Astrocyte (in vitro differentiated cells and primary cell): ENCODE measurements around the gene TICAM1. TPM values are rescaled to one million over a fixed set of nuclear protein-coding genes. Genes with fewer than 3 reads are reported as not detected.

ENCODE experiments used
- DNase-seq: peaks from one replicate; pipeline ENCODE4 v3.0.0-alpha.2; 2010; ENCODE audit warnings: low read depth
- FAIRE-seq: peaks from 2 replicates; lab custom pipeline; 2011; peaks lifted over from hg19 to GRCh38; lab: Jason Lieb, UNC
- H2AFZ ChIP-seq: 2 replicates; pipeline ENCODE4 v1.6.0; 2012; ENCODE audit warnings: low read depth, low read length, inconsistent platforms
- H3K27ac ChIP-seq: 2 replicates; pipeline ENCODE4 v1.5.1; 2011; ENCODE audit warnings: low read depth, low read length, inconsistent platforms
- H3K27me3 ChIP-seq: 2 replicates; pipeline ENCODE4 v1.6.0; 2011; ENCODE audit warnings: low read length, inconsistent platforms; ENCODE audit not compliant: insufficient read depth
- H3K36me3 ChIP-seq: 2 replicates; pipeline ENCODE4 v1.5.1; 2011; ENCODE audit warnings: low read length, inconsistent platforms; ENCODE audit not compliant: insufficient read depth
- H3K4me1 ChIP-seq: 2 replicates; pipeline ENCODE4 v1.5.1; 2011; ENCODE audit warnings: low read length, inconsistent platforms; ENCODE audit not compliant: insufficient read depth
- H3K4me2 ChIP-seq: 2 replicates; pipeline ENCODE4 v1.6.0; 2012; ENCODE audit warnings: low read length, inconsistent platforms
- H3K4me3 ChIP-seq: 2 replicates; pipeline ENCODE4 v1.5.1; 2011; ENCODE audit warnings: low read depth, mild to moderate bottlenecking, low read length, inconsistent platforms; ENCODE audit not compliant: insufficient read depth
- H3K79me2 ChIP-seq: 2 replicates; pipeline ENCODE4 v1.6.0; 2012; ENCODE audit warnings: mild to moderate bottlenecking, low read length, inconsistent platforms; ENCODE audit not compliant: insufficient read depth
- H3K9ac ChIP-seq: 2 replicates; pipeline ENCODE4 v1.6.0; 2012; ENCODE audit warnings: mild to moderate bottlenecking, low read length, inconsistent platforms
- H3K9me3 ChIP-seq: 2 replicates; pipeline ENCODE4 v1.5.1; 2012; ENCODE audit warnings: low read depth, mild to moderate bottlenecking, low read length, inconsistent platforms; ENCODE audit not compliant: insufficient read depth
- H4K20me1 ChIP-seq: 2 replicates; pipeline ENCODE4 v1.6.0; 2012; ENCODE audit warnings: low read length, inconsistent platforms; ENCODE audit not compliant: insufficient read depth
- H3K27ac Mint-ChIP-seq: one replicate; pipeline ENCODE4 v1.8.0; 2021; ENCODE audit warnings: mild to moderate bottlenecking, mixed read lengths; ENCODE audit not compliant: unreplicated experiment
- H3K27me3 Mint-ChIP-seq: one replicate; pipeline ENCODE4 v1.8.0; 2021; ENCODE audit warnings: low read depth, mixed read lengths; ENCODE audit not compliant: unreplicated experiment
- H3K36me3 Mint-ChIP-seq: one replicate; pipeline ENCODE4 v1.8.0; 2021; ENCODE audit warnings: low read depth, mixed read lengths; ENCODE audit not compliant: unreplicated experiment
- H3K4me1 Mint-ChIP-seq: one replicate; pipeline ENCODE4 v1.8.0; 2021; ENCODE audit warnings: low read depth, mixed read lengths; ENCODE audit not compliant: unreplicated experiment
- H3K4me3 Mint-ChIP-seq: one replicate; pipeline ENCODE4 v1.8.0; 2021; ENCODE audit warnings: mild to moderate bottlenecking, moderate library complexity, mixed read lengths; ENCODE audit not compliant: unreplicated experiment
- H3K9me3 Mint-ChIP-seq: one replicate; pipeline ENCODE4 v1.8.0; 2021; ENCODE audit warnings: mild to moderate bottlenecking, mixed read lengths; ENCODE audit not compliant: unreplicated experiment
- EZH2 ChIP-seq: IDR thresholded peaks from 2 replicates; pipeline ENCODE4 v1.6.1; 2012; ENCODE audit warnings: mild to moderate bottlenecking, low read length, inconsistent platforms; ENCODE audit not compliant: insufficient read depth
- total RNA-seq: library from RNA; stranded (reverse); gene quantifications from 2 replicates; pipeline ENCODE4 v1.2.1, GENCODE V29; 2021
- TF ChIP-seq, protein P1 (sequence below): IDR thresholded peaks from 2 replicates; pipeline ENCODE4 v1.5.1; 2011; ENCODE audit warnings: low read depth, mild to moderate bottlenecking, inconsistent platforms, low read length, moderate library complexity; ENCODE audit not compliant: insufficient read depth

TICAM1 gene
- total RNA-seq, 1 donor from 2014 or later: 10.0 TPM

DNA sequence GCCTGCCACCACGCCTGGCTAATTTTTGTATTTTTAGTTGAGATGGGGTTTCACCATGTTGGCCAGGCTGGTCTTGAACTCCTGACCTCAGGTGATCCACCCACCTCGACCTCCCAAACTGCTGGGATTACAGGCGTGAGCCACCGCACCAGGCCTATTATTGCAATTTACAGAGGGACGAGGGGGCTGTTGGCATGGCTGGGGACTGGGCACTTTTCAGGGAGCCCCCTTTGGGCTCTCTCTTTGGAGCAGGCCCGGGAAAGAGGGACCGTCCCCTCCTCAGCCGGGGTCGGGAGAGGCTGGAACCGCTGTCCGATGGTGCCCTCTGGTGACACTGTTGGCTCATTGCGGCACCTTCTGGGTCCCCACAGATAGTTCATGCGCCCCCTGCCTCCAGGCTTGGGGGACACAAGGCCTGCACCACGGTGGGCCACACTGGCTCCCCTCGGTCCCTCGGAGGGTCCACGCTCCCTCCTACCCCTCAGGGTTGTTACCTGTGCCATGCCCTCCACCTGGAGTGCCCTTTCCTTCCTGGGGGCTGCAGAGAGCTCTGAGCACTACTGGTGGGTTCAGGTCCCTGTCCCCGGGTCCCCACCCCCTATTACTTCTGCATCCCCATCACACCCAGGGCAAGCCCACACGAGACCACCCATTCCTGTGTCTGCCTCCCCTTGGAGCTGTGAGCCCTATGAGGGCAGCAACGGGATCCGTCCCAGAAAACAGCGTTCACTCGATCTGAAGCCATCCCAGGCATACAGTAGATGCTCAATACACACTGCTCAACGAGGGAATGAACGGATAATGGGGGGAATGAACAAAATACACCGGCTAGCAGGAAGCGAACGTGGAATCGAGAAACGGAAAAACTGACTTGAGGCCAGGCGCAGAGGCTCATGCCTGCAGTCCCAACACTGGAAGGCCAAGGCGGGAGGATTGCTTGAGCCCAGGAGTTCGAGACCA, 27.5 kb downstream of the TICAM1 start:
- no peaks in the 10 kb centered on the region for H3K9me3 ChIP-seq
- no peaks in the 10 kb centered on the region for H4K20me1 ChIP-seq
- FAIRE-seq (no peak), DNase-seq (peak; percentile 9)
- no peak overlapping the region for H3K27ac ChIP-seq
- no peaks in the 10 kb centered on the region for H3K27me3 Mint-ChIP-seq
- no peaks in the 10 kb centered on the region for H3K9me3 Mint-ChIP-seq
- no peak overlapping the region for H3K9ac ChIP-seq
- no peak overlapping the region for H2AFZ ChIP-seq
- H3K4me1 ChIP-seq: no peaks in the 10 kb centered on the region
- H3K36me3 ChIP-seq: no peaks in the 10 kb centered on the region
- no peaks in the 10 kb centered on the region for H3K27me3 ChIP-seq
- H3K4me1 Mint-ChIP-seq: no peaks in the 10 kb centered on the region
- H3K36me3 Mint-ChIP-seq: no peaks in the 10 kb centered on the region
- no peak overlapping the region for H3K4me3 ChIP-seq
- H3K4me2 ChIP-seq: no peak overlapping the region
- H3K4me3 Mint-ChIP-seq: no peak overlapping the region
- no peak overlapping the region for H3K27ac Mint-ChIP-seq
- TF ChIP-seq, protein P1, sequence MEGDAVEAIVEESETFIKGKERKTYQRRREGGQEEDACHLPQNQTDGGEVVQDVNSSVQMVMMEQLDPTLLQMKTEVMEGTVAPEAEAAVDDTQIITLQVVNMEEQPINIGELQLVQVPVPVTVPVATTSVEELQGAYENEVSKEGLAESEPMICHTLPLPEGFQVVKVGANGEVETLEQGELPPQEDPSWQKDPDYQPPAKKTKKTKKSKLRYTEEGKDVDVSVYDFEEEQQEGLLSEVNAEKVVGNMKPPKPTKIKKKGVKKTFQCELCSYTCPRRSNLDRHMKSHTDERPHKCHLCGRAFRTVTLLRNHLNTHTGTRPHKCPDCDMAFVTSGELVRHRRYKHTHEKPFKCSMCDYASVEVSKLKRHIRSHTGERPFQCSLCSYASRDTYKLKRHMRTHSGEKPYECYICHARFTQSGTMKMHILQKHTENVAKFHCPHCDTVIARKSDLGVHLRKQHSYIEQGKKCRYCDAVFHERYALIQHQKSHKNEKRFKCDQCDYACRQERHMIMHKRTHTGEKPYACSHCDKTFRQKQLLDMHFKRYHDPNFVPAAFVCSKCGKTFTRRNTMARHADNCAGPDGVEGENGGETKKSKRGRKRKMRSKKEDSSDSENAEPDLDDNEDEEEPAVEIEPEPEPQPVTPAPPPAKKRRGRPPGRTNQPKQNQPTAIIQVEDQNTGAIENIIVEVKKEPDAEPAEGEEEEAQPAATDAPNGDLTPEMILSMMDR: peak; percentile 62
- TF ChIP-seq EZH2: no peak
- no peaks in the 10 kb centered on the region for H3K79me2 ChIP-seq

DNA sequence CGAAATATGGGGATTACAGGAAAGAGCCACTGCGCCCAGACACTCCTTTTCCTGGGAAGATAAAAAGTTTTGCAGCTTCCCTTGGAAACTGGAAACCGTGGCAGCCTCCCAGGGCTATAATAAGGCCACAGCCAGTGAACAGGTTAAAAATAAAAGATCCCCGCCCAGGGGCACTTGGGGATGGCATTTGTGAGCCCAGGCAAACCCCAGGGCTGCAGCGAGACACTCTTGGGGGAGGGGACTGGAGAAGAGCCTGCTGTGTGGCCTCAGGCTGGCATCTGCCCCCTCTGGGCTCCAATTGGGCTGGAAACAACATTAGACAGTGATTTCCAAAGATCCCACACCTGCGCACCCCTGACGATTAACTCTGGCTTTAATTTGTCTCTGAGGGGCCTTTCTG, 28.8 kb downstream of the TICAM1 start:
- Mint-ChIP-seq H3K4me1 (no peaks in the 10 kb centered on the region), H3K4me3 (no peak overlapping the region), H3K9me3 (no peaks in the 10 kb centered on the region), H3K27ac (no peak overlapping the region), H3K27me3 (no peaks in the 10 kb centered on the region), H3K36me3 (peaks cover 2% of the 10 kb centered on the region)
- Histone ChIP-seq H3K36me3 (no peaks in the 10 kb centered on the region), H3K4me3 (no peak overlapping the region), H3K9ac (no peak overlapping the region), H4K20me1 (no peaks in the 10 kb centered on the region), H3K4me2 (no peak overlapping the region), H3K9me3 (no peaks in the 10 kb centered on the region), H3K27ac (no peak overlapping the region), H3K79me2 (no peaks in the 10 kb centered on the region), H3K27me3 (no peaks in the 10 kb centered on the region), H2AFZ (no peak overlapping the region), H3K4me1 (no peaks in the 10 kb centered on the region)
- FAIRE-seq (no peak), DNase-seq (no peak)
- no peak for TF ChIP-seq EZH2
- TF ChIP-seq, protein P1: no peak
